HCT116 (cell line): ENCODE data around the gene SLC6A18.

Experiments used
- CEBPB ChIP-seq: IDR thresholded peaks from 2 replicates; pipeline ENCODE4 v1.6.1; 2012; ENCODE audit warnings: low read depth
- EZH2 ChIP-seq: fragments of 200-600 bp; sonication (generic); IDR thresholded peaks from 2 replicates; pipeline ENCODE4 v1.6.1; 2017; ENCODE audit warnings: antibody characterized with exemption, mixed run types
- EZH2phosphoT487 ChIP-seq: fragments of 200-600 bp; IDR thresholded peaks from 2 replicates; pipeline ENCODE4 v1.6.1; 2018; ENCODE audit warnings: antibody characterized with exemption, borderline replicate concordance
- JUND ChIP-seq: IDR thresholded peaks from 2 replicates; pipeline ENCODE4 v1.6.1; 2012
- POLR2A ChIP-seq: IDR thresholded peaks from 2 replicates; pipeline ENCODE4 v1.7.0; 2011; ENCODE audit warnings: borderline replicate concordance; ENCODE audit not compliant: insufficient read depth, insufficient read length; ENCODE audit errors: extremely low read depth
- POLR2AphosphoS5 ChIP-seq: IDR thresholded peaks from 2 replicates; pipeline ENCODE4 v1.6.1; 2011; ENCODE audit warnings: mild to moderate bottlenecking, low read depth, low read length, moderate library complexity
- RAD21 ChIP-seq: IDR thresholded peaks from 2 replicates; pipeline ENCODE4 v1.6.1; 2012; ENCODE audit warnings: low read depth, mild to moderate bottlenecking
- SRF ChIP-seq: IDR thresholded peaks from 2 replicates; pipeline ENCODE4 v1.6.1; 2012; ENCODE audit warnings: low read depth
- ZFX ChIP-seq: fragments of 450-650 bp; IDR thresholded peaks from 2 replicates; pipeline ENCODE4 v1.6.1; 2017
- ZNF274 ChIP-seq: fragments of 200-500 bp; sonication (Bioruptor generic); IDR thresholded peaks from 2 replicates; pipeline ENCODE4 v1.6.1; 2014; ENCODE audit warnings: mild to moderate bottlenecking, low read depth, low read length, inconsistent platforms
- TF ChIP-seq, protein P1 (sequence below), 3 experiments: fragments of 200-600 bp in 1 of 3; sonication (generic) in 1 of 3; IDR thresholded peaks in 2 of 3; conservative IDR thresholded peaks in 1 of 3; 2 replicates each; pipeline ENCODE4 v1.5.1; 2012 to 2017; ENCODE audit warnings: low read depth in 2 of 3, low read length in 2 of 3, antibody characterized with exemption in 1 of 3, borderline replicate concordance in 1 of 3, control low read depth in 1 of 3, mild to moderate bottlenecking in 1 of 3, mixed read lengths in 1 of 3, mixed run types in 1 of 3, moderate library complexity in 1 of 3; ENCODE audit not compliant: insufficient read depth in 1 of 3
- TF ChIP-seq, protein P2 (sequence below): IDR thresholded peaks from 2 replicates; pipeline ENCODE4 v1.6.1; 2012
- TF ChIP-seq, protein P3 (sequence below): IDR thresholded peaks from 2 replicates; pipeline ENCODE4 v1.6.1; 2011; ENCODE audit warnings: mild to moderate bottlenecking, low read length, moderate library complexity; ENCODE audit not compliant: insufficient replicate concordance; ENCODE audit errors: extremely low read depth
- TF ChIP-seq, protein P4 (sequence below): IDR thresholded peaks from 2 replicates; pipeline ENCODE4 v1.6.1; 2012

DNA sequence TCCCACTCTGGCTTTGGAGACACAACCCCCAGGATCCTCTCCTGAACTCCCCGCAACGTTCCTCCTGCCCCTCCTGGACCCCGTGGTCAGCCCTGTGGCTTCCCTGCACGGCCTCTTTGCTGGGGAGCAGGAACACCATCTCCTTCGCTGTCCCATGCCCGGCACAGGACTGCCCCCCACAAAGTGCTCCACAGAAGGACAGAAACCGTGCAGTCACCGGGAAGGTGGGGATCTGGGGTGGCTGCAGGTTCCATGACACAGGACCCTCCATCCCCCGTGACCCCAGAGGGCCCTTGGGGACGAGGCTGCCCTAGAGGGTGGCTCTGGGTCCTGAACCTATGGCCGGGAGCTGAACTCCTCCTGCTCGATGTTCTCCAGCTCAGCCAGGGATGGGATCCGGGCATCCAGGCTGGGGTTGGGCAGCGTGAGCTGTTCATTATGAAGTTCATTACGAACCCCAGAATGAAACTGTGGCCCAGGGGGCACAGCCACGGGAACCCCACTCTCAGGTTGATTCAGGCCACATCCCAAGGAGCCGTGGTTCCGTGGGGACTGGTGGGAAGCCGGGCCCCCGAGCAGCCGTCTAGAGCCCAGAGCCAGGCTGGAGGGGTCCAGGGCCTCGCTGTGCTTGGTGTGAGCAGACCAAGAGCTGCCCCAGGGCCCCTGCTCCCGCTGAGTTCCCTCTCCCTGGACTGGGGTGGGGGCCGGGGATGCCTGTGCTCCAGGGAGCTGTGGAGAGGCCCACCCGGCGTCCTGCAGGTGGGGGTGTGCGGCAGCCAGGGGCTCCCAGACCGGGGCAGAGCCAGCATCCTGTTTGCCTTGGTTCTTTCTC, 24.5 kb upstream of the SLC6A18 start:
- TF ChIP-seq, protein P1, sequence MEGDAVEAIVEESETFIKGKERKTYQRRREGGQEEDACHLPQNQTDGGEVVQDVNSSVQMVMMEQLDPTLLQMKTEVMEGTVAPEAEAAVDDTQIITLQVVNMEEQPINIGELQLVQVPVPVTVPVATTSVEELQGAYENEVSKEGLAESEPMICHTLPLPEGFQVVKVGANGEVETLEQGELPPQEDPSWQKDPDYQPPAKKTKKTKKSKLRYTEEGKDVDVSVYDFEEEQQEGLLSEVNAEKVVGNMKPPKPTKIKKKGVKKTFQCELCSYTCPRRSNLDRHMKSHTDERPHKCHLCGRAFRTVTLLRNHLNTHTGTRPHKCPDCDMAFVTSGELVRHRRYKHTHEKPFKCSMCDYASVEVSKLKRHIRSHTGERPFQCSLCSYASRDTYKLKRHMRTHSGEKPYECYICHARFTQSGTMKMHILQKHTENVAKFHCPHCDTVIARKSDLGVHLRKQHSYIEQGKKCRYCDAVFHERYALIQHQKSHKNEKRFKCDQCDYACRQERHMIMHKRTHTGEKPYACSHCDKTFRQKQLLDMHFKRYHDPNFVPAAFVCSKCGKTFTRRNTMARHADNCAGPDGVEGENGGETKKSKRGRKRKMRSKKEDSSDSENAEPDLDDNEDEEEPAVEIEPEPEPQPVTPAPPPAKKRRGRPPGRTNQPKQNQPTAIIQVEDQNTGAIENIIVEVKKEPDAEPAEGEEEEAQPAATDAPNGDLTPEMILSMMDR (IDR thresholded peaks at IDR 0.05 in 2 of 3, conservative IDR thresholded peaks at IDR 0.05 in 1 of 3; ENCODE audit: borderline replicate concordance in 1 of 3, insufficient read depth in 1 of 3, low read depth in 2 of 3, low read length in 2 of 3): no peak
- TF ChIP-seq ZNF274: no peak
- no peak for TF ChIP-seq SRF
- no peak for TF ChIP-seq POLR2A
- TF ChIP-seq EZH2phosphoT487: no peak
- no peak for TF ChIP-seq CEBPB
- TF ChIP-seq, protein P2, sequence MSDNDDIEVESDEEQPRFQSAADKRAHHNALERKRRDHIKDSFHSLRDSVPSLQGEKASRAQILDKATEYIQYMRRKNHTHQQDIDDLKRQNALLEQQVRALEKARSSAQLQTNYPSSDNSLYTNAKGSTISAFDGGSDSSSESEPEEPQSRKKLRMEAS: no peak
- TF ChIP-seq, protein P3, sequence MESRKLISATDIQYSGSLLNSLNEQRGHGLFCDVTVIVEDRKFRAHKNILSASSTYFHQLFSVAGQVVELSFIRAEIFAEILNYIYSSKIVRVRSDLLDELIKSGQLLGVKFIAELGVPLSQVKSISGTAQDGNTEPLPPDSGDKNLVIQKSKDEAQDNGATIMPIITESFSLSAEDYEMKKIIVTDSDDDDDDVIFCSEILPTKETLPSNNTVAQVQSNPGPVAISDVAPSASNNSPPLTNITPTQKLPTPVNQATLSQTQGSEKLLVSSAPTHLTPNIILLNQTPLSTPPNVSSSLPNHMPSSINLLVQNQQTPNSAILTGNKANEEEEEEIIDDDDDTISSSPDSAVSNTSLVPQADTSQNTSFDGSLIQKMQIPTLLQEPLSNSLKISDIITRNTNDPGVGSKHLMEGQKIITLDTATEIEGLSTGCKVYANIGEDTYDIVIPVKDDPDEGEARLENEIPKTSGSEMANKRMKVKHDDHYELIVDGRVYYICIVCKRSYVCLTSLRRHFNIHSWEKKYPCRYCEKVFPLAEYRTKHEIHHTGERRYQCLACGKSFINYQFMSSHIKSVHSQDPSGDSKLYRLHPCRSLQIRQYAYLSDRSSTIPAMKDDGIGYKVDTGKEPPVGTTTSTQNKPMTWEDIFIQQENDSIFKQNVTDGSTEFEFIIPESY: no peak
- no peak for TF ChIP-seq EZH2
- no peak for TF ChIP-seq POLR2AphosphoS5
- no peak for TF ChIP-seq ZFX
- TF ChIP-seq RAD21: no peak
- TF ChIP-seq, protein P4, sequence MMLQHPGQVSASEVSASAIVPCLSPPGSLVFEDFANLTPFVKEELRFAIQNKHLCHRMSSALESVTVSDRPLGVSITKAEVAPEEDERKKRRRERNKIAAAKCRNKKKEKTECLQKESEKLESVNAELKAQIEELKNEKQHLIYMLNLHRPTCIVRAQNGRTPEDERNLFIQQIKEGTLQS: no peak
- no peak for TF ChIP-seq JUND
